ENCODE measurements around the gene GRM2. TPM values are rescaled to one million over a fixed set of nuclear protein-coding genes. Genes with fewer than 3 reads are reported as not detected.

GRM2 gene
- total and polyA plus RNA-seq, 10 of the 15 experiments (the other 5 are each of a cell fraction or from before 2014, with no cell fraction given) = 0.01 to 0.14 (median 0.06) TPM; not detected in 5

DNA sequence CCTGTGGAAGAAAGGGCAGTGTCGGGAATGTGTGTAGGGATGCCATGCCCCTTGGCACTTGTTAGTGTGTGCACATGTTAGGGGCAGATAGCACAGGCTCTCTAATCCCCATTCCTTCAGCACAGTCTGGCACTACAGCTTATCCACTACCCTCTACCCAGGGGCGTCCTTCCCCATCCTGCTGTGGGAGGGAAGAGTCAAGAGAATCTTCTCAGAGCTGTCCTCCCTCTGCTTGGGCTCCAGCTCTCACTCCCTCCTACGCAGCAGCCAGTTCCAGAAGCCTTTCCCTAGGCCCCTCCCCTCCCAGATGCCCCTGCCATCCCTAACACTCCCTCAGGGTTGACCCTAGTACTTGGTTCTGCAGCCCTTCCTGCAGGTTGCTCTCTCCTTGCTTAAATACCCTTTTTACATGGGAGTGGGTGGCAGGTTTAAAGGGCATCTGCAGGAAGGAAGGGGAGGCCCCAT is 815 bp upstream of the GRM2 start:
- Histone ChIP-seq H3K9ac (ENCODE audit: control insufficient read depth, insufficient read depth, low read length) (no peak overlapping the region), H2AFZ (ENCODE audit: control insufficient read depth, low read depth, low read length) (no peak overlapping the region), H3K79me2 (ENCODE audit: control insufficient read depth, insufficient read depth, low read length) (no peaks in the 10 kb centered on the region), H3K9me3 (replicated peaks; ENCODE audit: control insufficient read depth, insufficient read depth, low read length) (no peaks in the 10 kb centered on the region), H3K27ac (ENCODE audit: control insufficient read depth, insufficient read depth) (no peak overlapping the region), H4K20me1 (ENCODE audit: control insufficient read depth, insufficient read depth) (no peaks in the 10 kb centered on the region), H3K4me2 (ENCODE audit: control insufficient read depth, insufficient read depth) (no peak overlapping the region), H3K36me3 (ENCODE audit: control insufficient read depth in 2 of 2, insufficient read depth in 2 of 2, low read length in 1 of 2) (peaks cover 0 to 13% of the 10 kb centered on the region in 2 experiments; a peak in 2 of 4 replicates), H3K27me3 (replicated peaks in 1 of 2; ENCODE audit: control insufficient read depth in 2 of 2, insufficient read depth in 2 of 2, low read length in 1 of 2) (no peaks in the 10 kb centered on the region), H3K4me1 (ENCODE audit: control insufficient read depth, insufficient read depth, low read length) (no peaks in the 10 kb centered on the region), H3K4me3 (no peak overlapping the region)
- intact Hi-C loops (cut with micrococcal nuclease; ENCODE audit: unreplicated experiment) = no loop called here
- no peak for ATAC-seq
- POLR2A ChIA-PET = no interaction called here
- 96% methylated on average over 3 of the region's 3 CpGs for WGBS (ENCODE audit: insufficient coverage, insufficient replicate concordance, low lambda C conversion rate, missing lambda C conversion rate)
- DNase-seq (ENCODE audit: low read depth, low spot score) = no peak
- RAD21 ChIA-PET (ENCODE audit: unreplicated experiment) = no interaction called here
- SMC1A ChIA-PET (ENCODE audit: uncharacterized antibody, unreplicated experiment) = interaction anchor here (1.6 kb wide), 1 partner anchor 24 kb away, joined by 3 read pairs; no protein-coding TSS in a partner anchor
- BruUV-seq (replicated peaks) = no TSS peak
- no peak for FAIRE-seq
- in situ Hi-C loops (cut with MboI) = no loop called here
- CTCF ChIA-PET = interaction anchor here (1.0 kb wide), 1 partner anchor 13 kb away, joined by 4 read pairs; no protein-coding TSS in a partner anchor
- TF ChIP-seq CBFB (IDR thresholded peaks at IDR 0.05; ENCODE audit: low read depth) = no peak
- TF ChIP-seq, protein P1, sequence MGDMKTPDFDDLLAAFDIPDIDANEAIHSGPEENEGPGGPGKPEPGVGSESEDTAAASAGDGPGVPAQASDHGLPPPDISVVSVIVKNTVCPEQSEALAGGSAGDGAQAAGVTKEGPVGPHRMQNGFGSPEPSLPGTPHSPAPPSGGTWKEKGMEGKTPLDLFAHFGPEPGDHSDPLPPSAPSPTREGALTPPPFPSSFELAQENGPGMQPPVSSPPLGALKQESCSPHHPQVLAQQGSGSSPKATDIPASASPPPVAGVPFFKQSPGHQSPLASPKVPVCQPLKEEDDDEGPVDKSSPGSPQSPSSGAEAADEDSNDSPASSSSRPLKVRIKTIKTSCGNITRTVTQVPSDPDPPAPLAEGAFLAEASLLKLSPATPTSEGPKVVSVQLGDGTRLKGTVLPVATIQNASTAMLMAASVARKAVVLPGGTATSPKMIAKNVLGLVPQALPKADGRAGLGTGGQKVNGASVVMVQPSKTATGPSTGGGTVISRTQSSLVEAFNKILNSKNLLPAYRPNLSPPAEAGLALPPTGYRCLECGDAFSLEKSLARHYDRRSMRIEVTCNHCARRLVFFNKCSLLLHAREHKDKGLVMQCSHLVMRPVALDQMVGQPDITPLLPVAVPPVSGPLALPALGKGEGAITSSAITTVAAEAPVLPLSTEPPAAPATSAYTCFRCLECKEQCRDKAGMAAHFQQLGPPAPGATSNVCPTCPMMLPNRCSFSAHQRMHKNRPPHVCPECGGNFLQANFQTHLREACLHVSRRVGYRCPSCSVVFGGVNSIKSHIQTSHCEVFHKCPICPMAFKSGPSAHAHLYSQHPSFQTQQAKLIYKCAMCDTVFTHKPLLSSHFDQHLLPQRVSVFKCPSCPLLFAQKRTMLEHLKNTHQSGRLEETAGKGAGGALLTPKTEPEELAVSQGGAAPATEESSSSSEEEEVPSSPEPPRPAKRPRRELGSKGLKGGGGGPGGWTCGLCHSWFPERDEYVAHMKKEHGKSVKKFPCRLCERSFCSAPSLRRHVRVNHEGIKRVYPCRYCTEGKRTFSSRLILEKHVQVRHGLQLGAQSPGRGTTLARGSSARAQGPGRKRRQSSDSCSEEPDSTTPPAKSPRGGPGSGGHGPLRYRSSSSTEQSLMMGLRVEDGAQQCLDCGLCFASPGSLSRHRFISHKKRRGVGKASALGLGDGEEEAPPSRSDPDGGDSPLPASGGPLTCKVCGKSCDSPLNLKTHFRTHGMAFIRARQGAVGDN (IDR thresholded peaks at IDR 0.05) = no peak
- TF ChIP-seq EGR1 (IDR thresholded peaks at IDR 0.05; ENCODE audit: borderline replicate concordance in 1 of 2, low read depth in 2 of 2, low read length in 2 of 2) = no peak
- TF ChIP-seq BMI1 (IDR thresholded peaks at IDR 0.05; ENCODE audit: borderline replicate concordance) = no peak
- no peak for TF ChIP-seq FOXM1 (IDR thresholded peaks at IDR 0.05; ENCODE audit: low read depth, low read length)
- no peak for TF ChIP-seq SIX5 (IDR thresholded peaks at IDR 0.05; ENCODE audit: low read depth, low read length, severe bottlenecking)
- TF ChIP-seq, protein P2, sequence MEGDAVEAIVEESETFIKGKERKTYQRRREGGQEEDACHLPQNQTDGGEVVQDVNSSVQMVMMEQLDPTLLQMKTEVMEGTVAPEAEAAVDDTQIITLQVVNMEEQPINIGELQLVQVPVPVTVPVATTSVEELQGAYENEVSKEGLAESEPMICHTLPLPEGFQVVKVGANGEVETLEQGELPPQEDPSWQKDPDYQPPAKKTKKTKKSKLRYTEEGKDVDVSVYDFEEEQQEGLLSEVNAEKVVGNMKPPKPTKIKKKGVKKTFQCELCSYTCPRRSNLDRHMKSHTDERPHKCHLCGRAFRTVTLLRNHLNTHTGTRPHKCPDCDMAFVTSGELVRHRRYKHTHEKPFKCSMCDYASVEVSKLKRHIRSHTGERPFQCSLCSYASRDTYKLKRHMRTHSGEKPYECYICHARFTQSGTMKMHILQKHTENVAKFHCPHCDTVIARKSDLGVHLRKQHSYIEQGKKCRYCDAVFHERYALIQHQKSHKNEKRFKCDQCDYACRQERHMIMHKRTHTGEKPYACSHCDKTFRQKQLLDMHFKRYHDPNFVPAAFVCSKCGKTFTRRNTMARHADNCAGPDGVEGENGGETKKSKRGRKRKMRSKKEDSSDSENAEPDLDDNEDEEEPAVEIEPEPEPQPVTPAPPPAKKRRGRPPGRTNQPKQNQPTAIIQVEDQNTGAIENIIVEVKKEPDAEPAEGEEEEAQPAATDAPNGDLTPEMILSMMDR (IDR thresholded peaks at IDR 0.05 in 2 of 3, conservative IDR thresholded peaks at IDR 0.05 in 1 of 3; ENCODE audit: control insufficient read depth in 2 of 3, extremely low read depth in 1 of 3, insufficient read depth in 1 of 3, low read depth in 3 of 3, low read length in 3 of 3) = no peak
- TF ChIP-seq CHD2 (IDR thresholded peaks at IDR 0.05; ENCODE audit: borderline replicate concordance, low read depth, low read length) = no peak
- TF ChIP-seq, protein P3, sequence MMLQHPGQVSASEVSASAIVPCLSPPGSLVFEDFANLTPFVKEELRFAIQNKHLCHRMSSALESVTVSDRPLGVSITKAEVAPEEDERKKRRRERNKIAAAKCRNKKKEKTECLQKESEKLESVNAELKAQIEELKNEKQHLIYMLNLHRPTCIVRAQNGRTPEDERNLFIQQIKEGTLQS (IDR thresholded peaks at IDR 0.05; ENCODE audit: borderline replicate concordance, extremely low read depth, low read depth, low read length) = no peak
- TF ChIP-seq, protein P4, sequence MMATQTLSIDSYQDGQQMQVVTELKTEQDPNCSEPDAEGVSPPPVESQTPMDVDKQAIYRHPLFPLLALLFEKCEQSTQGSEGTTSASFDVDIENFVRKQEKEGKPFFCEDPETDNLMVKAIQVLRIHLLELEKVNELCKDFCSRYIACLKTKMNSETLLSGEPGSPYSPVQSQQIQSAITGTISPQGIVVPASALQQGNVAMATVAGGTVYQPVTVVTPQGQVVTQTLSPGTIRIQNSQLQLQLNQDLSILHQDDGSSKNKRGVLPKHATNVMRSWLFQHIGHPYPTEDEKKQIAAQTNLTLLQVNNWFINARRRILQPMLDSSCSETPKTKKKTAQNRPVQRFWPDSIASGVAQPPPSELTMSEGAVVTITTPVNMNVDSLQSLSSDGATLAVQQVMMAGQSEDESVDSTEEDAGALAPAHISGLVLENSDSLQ (IDR thresholded peaks at IDR 0.05) = no peak
- no peak for TF ChIP-seq NFYA (IDR thresholded peaks at IDR 0.05; ENCODE audit: borderline replicate concordance, low read depth, low read length)
- no peak for TF ChIP-seq CREM (IDR thresholded peaks at IDR 0.05; ENCODE audit: low read depth)
- no peak for TF ChIP-seq ZZZ3 (IDR thresholded peaks at IDR 0.05; ENCODE audit: control insufficient read depth, insufficient read length, low read depth)
